SJCRH30 (cell line): ENCODE data around the gene DDX54. TPM values are rescaled to one million over a fixed set of nuclear protein-coding genes. Genes with fewer than 3 reads are reported as not detected.

Experiments
- DNase-seq, 2 experiments: peaks; one replicate each; pipeline ENCODE4 v3.0.0-alpha.2; 2015 to 2020
- H3K27ac ChIP-seq: fragments of 250-450 bp; sonication (Bioruptor Pico); 2 replicates; pipeline ENCODE4 v1.5.1; 2020; ENCODE audit warnings: mild to moderate bottlenecking, moderate library complexity
- H3K27me3 ChIP-seq: fragments of 250-450 bp; sonication (Bioruptor Pico); 2 replicates; pipeline ENCODE4 v1.5.1; 2020; ENCODE audit warnings: mild to moderate bottlenecking, moderate library complexity
- H3K36me3 ChIP-seq: fragments of 250-450 bp; sonication (Bioruptor Pico); 2 replicates; pipeline ENCODE4 v1.5.1; 2020; ENCODE audit warnings: mild to moderate bottlenecking, moderate library complexity
- H3K4me1 ChIP-seq: fragments of 250-450 bp; sonication (Bioruptor Pico); 2 replicates; pipeline ENCODE4 v1.5.1; 2020; ENCODE audit warnings: mild to moderate bottlenecking, moderate library complexity
- H3K4me3 ChIP-seq: fragments of 250-450 bp; sonication (Bioruptor Pico); 2 replicates; pipeline ENCODE4 v1.5.1; 2020; ENCODE audit warnings: mild to moderate bottlenecking, moderate library complexity
- H3K9me3 ChIP-seq: fragments of 250-450 bp; sonication (Bioruptor Pico); replicated peaks from 2 replicates; pipeline ENCODE4 v1.5.1; 2020; ENCODE audit warnings: mild to moderate bottlenecking, moderate library complexity
- total RNA-seq: library from RNA; depleted of rRNA; stranded (reverse); fragments of >200 nt; shearing (Covaris generic); gene quantifications from 2 replicates; pipeline ENCODE4 v1.2.3, GENCODE V29; 2014

DDX54 gene
- total RNA-seq, 1 experiment from 2014 or later = 47.6 TPM

- DNase-seq = no peak
- no peaks in the 10 kb centered on the region for H3K27me3 ChIP-seq
- no peak overlapping the region for H3K27ac ChIP-seq
- no peak overlapping the region for H3K4me3 ChIP-seq
- H3K9me3 ChIP-seq = no peaks in the 10 kb centered on the region
- H3K4me1 ChIP-seq = no peaks in the 10 kb centered on the region
- peaks cover 52% of the 10 kb centered on the region for H3K36me3 ChIP-seq
These were observed 15.6 kb downstream of the DDX54 start for GRCh38 chr12:113169697-113170096.

GRCh38 chr12:113167868-113168267 lies 17.4 kb downstream of the DDX54 start:
- peaks cover 51% of the 10 kb centered on the region; the same call in 1 of the 2 replicates for H3K36me3 ChIP-seq
- H3K4me1 ChIP-seq = peaks cover 1% of the 10 kb centered on the region
- DNase-seq = no peak
- H3K27me3 ChIP-seq = no peaks in the 10 kb centered on the region
- no peak overlapping the region for H3K4me3 ChIP-seq
- no peaks in the 10 kb centered on the region for H3K9me3 ChIP-seq
- no peak overlapping the region for H3K27ac ChIP-seq

GRCh38 chr12:113165521-113166450 lies 19.5 kb downstream of the DDX54 start:
- Histone ChIP-seq H3K27me3 (no peaks in the 10 kb centered on the region), H3K9me3 (no peaks in the 10 kb centered on the region), H3K4me3 (no peak overlapping the region), H3K27ac (no peak overlapping the region), H3K4me1 (peaks cover 12% of the 10 kb centered on the region), H3K36me3 (peaks cover 41% of the 10 kb centered on the region; the same call in 1 of the 2 replicates)
- no peak for DNase-seq

GRCh38 chr12:113164014-113164413 lies 21.3 kb downstream of the DDX54 start:
- Histone ChIP-seq H3K27me3 (no peaks in the 10 kb centered on the region), H3K4me3 (no peak overlapping the region), H3K36me3 (peaks cover 36% of the 10 kb centered on the region; the same call in 1 of the 2 replicates), H3K27ac (no peak overlapping the region), H3K9me3 (no peaks in the 10 kb centered on the region), H3K4me1 (peaks cover 12% of the 10 kb centered on the region)
- no peak for DNase-seq

GRCh38 chr12:113163030-113163360 lies 22.3 kb downstream of the DDX54 start:
- Histone ChIP-seq H3K9me3 (no peaks in the 10 kb centered on the region), H3K27me3 (no peaks in the 10 kb centered on the region), H3K27ac (no peak overlapping the region; the same call in 1 of the 2 replicates), H3K4me3 (no peak overlapping the region), H3K36me3 (peaks cover 38% of the 10 kb centered on the region; the same call in 1 of the 2 replicates), H3K4me1 (peaks cover 12% of the 10 kb centered on the region)
- no peak for DNase-seq

GRCh38 chr12:113162102-113163029 lies 22.9 kb downstream of the DDX54 start:
- DNase-seq = peak; percentile 54 to 67
- peaks cover 37% of the 10 kb centered on the region; the same call in 1 of the 2 replicates for H3K36me3 ChIP-seq
- H3K27ac ChIP-seq = peak overlapping the region; percentile 53
- no peak overlapping the region for H3K4me3 ChIP-seq
- H3K27me3 ChIP-seq = no peaks in the 10 kb centered on the region
- no peaks in the 10 kb centered on the region for H3K9me3 ChIP-seq
- peaks cover 12% of the 10 kb centered on the region for H3K4me1 ChIP-seq

GRCh38 chr12:113161415-113162016 lies 23.8 kb downstream of the DDX54 start:
- peaks cover 34% of the 10 kb centered on the region; the same call in 1 of the 2 replicates for H3K36me3 ChIP-seq
- H3K4me3 ChIP-seq = no peak overlapping the region
- peak; percentile 48 to 54 for DNase-seq
- no peaks in the 10 kb centered on the region for H3K27me3 ChIP-seq
- H3K4me1 ChIP-seq = peaks cover 12% of the 10 kb centered on the region
- H3K9me3 ChIP-seq = no peaks in the 10 kb centered on the region
- H3K27ac ChIP-seq = peak overlapping the region; percentile 53; the same call in 1 of the 2 replicates

- H3K36me3 ChIP-seq = peaks cover 30% of the 10 kb centered on the region; the same call in 1 of the 2 replicates
- no peaks in the 10 kb centered on the region for H3K9me3 ChIP-seq
- no peak overlapping the region for H3K27ac ChIP-seq
- peaks cover 12% of the 10 kb centered on the region for H3K4me1 ChIP-seq
- H3K27me3 ChIP-seq = no peaks in the 10 kb centered on the region
- no peak for DNase-seq
- no peak overlapping the region for H3K4me3 ChIP-seq
These were observed 25.3 kb downstream of the DDX54 start for GRCh38 chr12:113159937-113160336.

- no peaks in the 10 kb centered on the region for H3K27me3 ChIP-seq
- peaks cover 12% of the 10 kb centered on the region for H3K4me1 ChIP-seq
- H3K4me3 ChIP-seq = no peak overlapping the region
- no peak overlapping the region for H3K27ac ChIP-seq
- DNase-seq = no peak
- H3K36me3 ChIP-seq = peaks cover 26% of the 10 kb centered on the region; the same call in 1 of the 2 replicates
- H3K9me3 ChIP-seq = no peaks in the 10 kb centered on the region
These were observed 26.7 kb downstream of the DDX54 start for GRCh38 chr12:113158439-113159203.

- H3K4me1 ChIP-seq = peaks cover 6% of the 10 kb centered on the region
- peaks cover 2% of the 10 kb centered on the region; the same call in 1 of the 2 replicates for H3K27me3 ChIP-seq
- DNase-seq = no peak
- no peak overlapping the region for H3K4me3 ChIP-seq
- H3K27ac ChIP-seq = no peak overlapping the region
- H3K36me3 ChIP-seq = peaks cover 23% of the 10 kb centered on the region; the same call in 1 of the 2 replicates
- H3K9me3 ChIP-seq = no peaks in the 10 kb centered on the region
These were observed 27.9 kb downstream of the DDX54 start for GRCh38 chr12:113157218-113157859.

- Histone ChIP-seq H3K27ac (no peak overlapping the region), H3K36me3 (peaks cover 20% of the 10 kb centered on the region; the same call in 1 of the 2 replicates), H3K9me3 (no peaks in the 10 kb centered on the region), H3K4me3 (no peak overlapping the region), H3K4me1 (no peaks in the 10 kb centered on the region), H3K27me3 (peaks cover 2% of the 10 kb centered on the region; the same call in 1 of the 2 replicates)
- DNase-seq = no peak
These were observed 29.6 kb downstream of the DDX54 start for GRCh38 chr12:113155646-113156045.

- H3K4me1 ChIP-seq = no peaks in the 10 kb centered on the region
- DNase-seq = no peak
- H3K9me3 ChIP-seq = no peaks in the 10 kb centered on the region
- H3K27me3 ChIP-seq = peaks cover 2% of the 10 kb centered on the region; the same call in 1 of the 2 replicates
- H3K4me3 ChIP-seq = no peak overlapping the region
- no peak overlapping the region for H3K27ac ChIP-seq
- H3K36me3 ChIP-seq = peaks cover 16% of the 10 kb centered on the region; the same call in 1 of the 2 replicates
These were observed 30.2 kb downstream of the DDX54 start for GRCh38 chr12:113155060-113155459.

GRCh38 chr12:113154351-113154973 lies 30.8 kb downstream of the DDX54 start:
- H3K27ac ChIP-seq = no peak overlapping the region
- H3K4me1 ChIP-seq = no peaks in the 10 kb centered on the region
- peaks cover 13% of the 10 kb centered on the region; the same call in 1 of the 2 replicates for H3K36me3 ChIP-seq
- H3K9me3 ChIP-seq = no peaks in the 10 kb centered on the region
- peaks cover 2% of the 10 kb centered on the region; the same call in 1 of the 2 replicates for H3K27me3 ChIP-seq
- peak; percentile 36 to 39 for DNase-seq
- no peak overlapping the region for H3K4me3 ChIP-seq
